ENCODE measurements around the gene MKRN3.
A peak's percentile ranks its signal among the peaks of the same experiment; 100 is the strongest.

The MKRN3 gene

GRCh38 chr15:23565395-23566070 is at the start of gene MKRN3:
Gene MKRN3 (plus strand): TSS chr15:23565674. CDS start chr15:23565783, 109 bp downstream.
- DNase-seq = peak; percentile 15

- DNase-seq = no peak
Observed at GRCh38 chr15:23516866-23517265, 48.6 kb upstream of the MKRN3 start.

- DNase-seq = no peak
Observed at GRCh38 chr15:23518104-23518503, 47.4 kb upstream of the MKRN3 start.

GRCh38 chr15:23524816-23525215 is 40.7 kb upstream of the MKRN3 start:
- DNase-seq = no peak

- no peak for DNase-seq
Observed at GRCh38 chr15:23529891-23530290, 35.6 kb upstream of the MKRN3 start.

DNA sequence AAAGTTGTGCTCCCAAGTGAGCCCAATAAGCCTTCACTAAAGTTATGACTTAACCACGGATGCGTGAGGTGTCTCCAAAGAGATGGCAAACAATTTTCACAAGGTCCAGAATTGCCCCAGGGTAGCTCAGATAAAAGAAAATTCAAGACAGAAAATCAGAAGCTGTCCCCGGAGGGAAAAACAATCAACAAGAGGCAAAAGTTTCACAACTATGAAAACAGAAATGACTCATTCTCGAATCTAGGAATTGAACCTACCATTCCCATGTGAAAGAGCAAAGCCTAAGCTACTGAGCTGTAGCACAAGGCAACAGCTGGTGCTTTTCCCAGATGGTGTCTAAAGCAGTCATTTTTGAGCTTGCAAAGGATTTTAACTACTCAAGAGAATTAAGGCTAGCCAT is 33.5 kb upstream of the MKRN3 start:
- no peak for DNase-seq

- DNase-seq = no peak
Observed at GRCh38 chr15:23536659-23537058, 28.8 kb upstream of the MKRN3 start.

- no peak for DNase-seq
Observed at GRCh38 chr15:23538648-23539047, 26.8 kb upstream of the MKRN3 start.

GRCh38 chr15:23539892-23540291 is 25.6 kb upstream of the MKRN3 start:
- DNase-seq = no peak

GRCh38 chr15:23546158-23546557 is 19.3 kb upstream of the MKRN3 start:
- DNase-seq = no peak

GRCh38 chr15:23548071-23548470 is 17.4 kb upstream of the MKRN3 start:
- no peak for DNase-seq

- no peak for DNase-seq
Observed at GRCh38 chr15:23561914-23562313, 3.6 kb upstream of the MKRN3 start.

- no peak for DNase-seq
Observed at GRCh38 chr15:23564821-23565394, 566 bp upstream of the MKRN3 start.

DNA sequence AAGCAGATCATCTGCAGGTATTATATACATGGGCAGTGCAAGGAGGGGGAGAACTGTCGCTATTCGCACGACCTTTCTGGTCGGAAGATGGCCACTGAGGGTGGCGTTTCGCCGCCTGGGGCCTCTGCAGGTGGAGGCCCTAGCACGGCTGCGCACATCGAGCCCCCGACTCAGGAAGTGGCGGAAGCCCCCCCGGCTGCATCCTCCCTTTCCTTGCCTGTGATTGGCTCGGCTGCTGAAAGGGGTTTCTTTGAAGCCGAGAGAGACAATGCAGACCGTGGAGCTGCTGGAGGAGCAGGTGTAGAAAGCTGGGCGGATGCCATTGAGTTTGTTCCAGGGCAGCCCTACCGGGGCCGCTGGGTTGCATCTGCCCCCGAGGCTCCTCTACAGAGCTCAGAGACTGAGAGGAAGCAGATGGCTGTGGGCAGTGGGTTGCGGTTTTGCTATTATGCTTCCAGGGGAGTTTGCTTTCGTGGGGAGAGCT is 639 bp downstream of the MKRN3 start:
- peak; percentile 6 for DNase-seq

DNA sequence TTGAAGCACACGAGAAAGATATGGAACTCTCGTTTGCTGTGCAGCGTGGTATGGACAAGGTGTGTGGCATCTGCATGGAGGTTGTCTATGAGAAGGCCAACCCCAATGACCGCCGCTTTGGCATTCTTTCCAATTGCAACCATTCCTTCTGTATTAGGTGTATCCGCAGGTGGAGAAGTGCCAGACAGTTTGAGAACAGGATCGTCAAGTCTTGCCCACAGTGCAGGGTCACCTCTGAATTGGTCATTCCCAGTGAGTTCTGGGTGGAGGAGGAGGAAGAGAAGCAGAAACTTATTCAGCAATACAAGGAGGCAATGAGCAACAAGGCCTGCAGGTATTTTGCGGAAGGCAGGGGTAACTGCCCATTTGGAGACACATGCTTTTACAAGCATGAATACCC is 1.2 kb downstream of the MKRN3 start:
- DNase-seq = no peak

- no peak for DNase-seq
Observed at GRCh38 chr15:23567921-23568320, 2.4 kb downstream of the MKRN3 start.

GRCh38 chr15:23569151-23569925 is 3.9 kb downstream of the MKRN3 start:
- no peak for DNase-seq

- DNase-seq = no peak
Observed at GRCh38 chr15:23570486-23570885, 5.0 kb downstream of the MKRN3 start.

GRCh38 chr15:23572844-23573243 is 7.4 kb downstream of the MKRN3 start:
- DNase-seq = no peak

- DNase-seq = no peak
Observed at GRCh38 chr15:23574742-23575141, 9.3 kb downstream of the MKRN3 start.

- DNase-seq = no peak
Observed at GRCh38 chr15:23576061-23576460, 10.6 kb downstream of the MKRN3 start.

DNA sequence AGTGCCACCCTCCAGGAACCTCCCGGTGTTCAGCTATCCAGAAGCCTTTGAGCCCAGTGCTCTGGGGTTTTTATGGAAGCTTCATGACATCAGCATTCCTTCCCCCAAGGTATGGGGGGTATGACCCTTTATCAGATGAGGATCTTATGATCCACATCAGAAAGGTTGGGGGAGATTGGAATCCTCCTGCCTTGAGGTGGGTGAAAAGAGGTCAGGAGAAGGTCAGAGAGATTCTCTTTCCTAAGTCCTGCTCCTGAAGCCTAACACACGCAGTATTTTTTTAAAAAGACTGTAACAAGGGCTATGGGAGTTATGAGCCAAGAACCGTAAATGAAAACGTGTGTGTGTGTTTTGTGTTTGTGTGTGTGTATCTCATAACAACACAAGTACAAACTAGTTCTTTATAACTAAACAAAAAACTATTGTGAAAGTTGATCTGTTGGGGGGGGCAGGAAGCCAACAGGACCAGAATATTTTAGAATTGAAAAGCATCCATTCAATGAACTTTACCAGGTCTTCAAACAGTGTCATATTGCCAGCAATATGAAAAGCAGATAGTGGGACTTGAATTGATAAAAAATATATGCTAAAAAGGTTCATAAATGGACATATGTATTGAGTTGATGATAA is 13.2 kb downstream of the MKRN3 start:
- no peak for DNase-seq

GRCh38 chr15:23588268-23588667 is 22.8 kb downstream of the MKRN3 start:
- DNase-seq = no peak

- DNase-seq = no peak
Observed at GRCh38 chr15:23589012-23589411, 23.5 kb downstream of the MKRN3 start.
